GM06990 (cell line): ENCODE measurements around the gene RPGRIP1L.

Source experiments
- DNase-seq: peaks from one replicate; pipeline ENCODE4 v3.0.0-alpha.2; 2011; ENCODE audit not compliant: insufficient read length; ENCODE audit errors: extremely low read depth
- H3K27me3 ChIP-seq: replicated peaks from 2 replicates; pipeline ENCODE4 v1.6.0; 2011; ENCODE audit warnings: low read length; ENCODE audit not compliant: control insufficient read depth, insufficient read depth
- H3K36me3 ChIP-seq: 2 replicates; pipeline ENCODE4 v1.5.1; 2011; ENCODE audit warnings: low read length; ENCODE audit not compliant: control insufficient read depth, insufficient read depth
- H3K4me3 ChIP-seq: replicated peaks from 2 replicates; pipeline ENCODE4 v1.5.1; 2011; ENCODE audit warnings: low read depth, mild to moderate bottlenecking, control low read depth, low read length
- TF ChIP-seq, protein P1 (sequence below): IDR thresholded peaks from 2 replicates; pipeline ENCODE4 v1.5.1; 2011; ENCODE audit warnings: low read length, control low read depth, mild to moderate bottlenecking, inconsistent platforms; ENCODE audit not compliant: insufficient read depth, poor library complexity, severe bottlenecking

The RPGRIP1L gene

GRCh38 chr16:53611179-53611696 is 92.4 kb downstream of the RPGRIP1L start:
- Histone ChIP-seq H3K4me3 (no peak overlapping the region), H3K27me3 (no peaks in the 10 kb centered on the region)

DNA sequence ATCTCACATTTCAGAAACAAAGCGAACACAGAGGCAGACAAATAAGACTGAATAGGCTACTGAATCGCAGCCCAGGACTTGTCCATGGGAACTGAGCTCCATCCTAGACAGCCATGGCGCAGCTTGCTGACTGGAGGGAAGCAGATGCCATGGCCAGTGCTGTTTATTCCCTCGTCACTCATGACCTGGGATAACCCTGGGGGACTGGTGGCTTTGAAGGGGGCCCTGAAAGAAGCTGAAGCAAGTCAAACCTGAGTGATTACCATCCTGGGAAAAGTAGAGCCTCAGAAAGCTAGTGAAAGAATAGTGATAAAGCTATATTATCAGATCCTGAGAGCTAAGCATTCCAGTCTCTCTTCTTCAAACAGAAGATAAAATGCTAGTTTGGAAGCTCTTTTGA is 94.1 kb downstream of the RPGRIP1L start:
- DNase-seq: no peak
- TF ChIP-seq, protein P1, sequence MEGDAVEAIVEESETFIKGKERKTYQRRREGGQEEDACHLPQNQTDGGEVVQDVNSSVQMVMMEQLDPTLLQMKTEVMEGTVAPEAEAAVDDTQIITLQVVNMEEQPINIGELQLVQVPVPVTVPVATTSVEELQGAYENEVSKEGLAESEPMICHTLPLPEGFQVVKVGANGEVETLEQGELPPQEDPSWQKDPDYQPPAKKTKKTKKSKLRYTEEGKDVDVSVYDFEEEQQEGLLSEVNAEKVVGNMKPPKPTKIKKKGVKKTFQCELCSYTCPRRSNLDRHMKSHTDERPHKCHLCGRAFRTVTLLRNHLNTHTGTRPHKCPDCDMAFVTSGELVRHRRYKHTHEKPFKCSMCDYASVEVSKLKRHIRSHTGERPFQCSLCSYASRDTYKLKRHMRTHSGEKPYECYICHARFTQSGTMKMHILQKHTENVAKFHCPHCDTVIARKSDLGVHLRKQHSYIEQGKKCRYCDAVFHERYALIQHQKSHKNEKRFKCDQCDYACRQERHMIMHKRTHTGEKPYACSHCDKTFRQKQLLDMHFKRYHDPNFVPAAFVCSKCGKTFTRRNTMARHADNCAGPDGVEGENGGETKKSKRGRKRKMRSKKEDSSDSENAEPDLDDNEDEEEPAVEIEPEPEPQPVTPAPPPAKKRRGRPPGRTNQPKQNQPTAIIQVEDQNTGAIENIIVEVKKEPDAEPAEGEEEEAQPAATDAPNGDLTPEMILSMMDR: no peak
- Histone ChIP-seq H3K27me3 (no peaks in the 10 kb centered on the region), H3K4me3 (no peak overlapping the region), H3K36me3 (no peaks in the 10 kb centered on the region)

More at GRCh38 chr16:53611179-53611696, 92.4 kb downstream of the RPGRIP1L start:
- DNase-seq: no peak
- TF ChIP-seq, protein P1: no peak
- no peaks in the 10 kb centered on the region for H3K36me3 ChIP-seq

- DNase-seq: no peak
- Histone ChIP-seq H3K27me3 (no peaks in the 10 kb centered on the region), H3K4me3 (no peak overlapping the region), H3K36me3 (no peaks in the 10 kb centered on the region)
- TF ChIP-seq, protein P1: no peak
Observed at GRCh38 chr16:53608094-53608493, 95.6 kb downstream of the RPGRIP1L start.

DNA sequence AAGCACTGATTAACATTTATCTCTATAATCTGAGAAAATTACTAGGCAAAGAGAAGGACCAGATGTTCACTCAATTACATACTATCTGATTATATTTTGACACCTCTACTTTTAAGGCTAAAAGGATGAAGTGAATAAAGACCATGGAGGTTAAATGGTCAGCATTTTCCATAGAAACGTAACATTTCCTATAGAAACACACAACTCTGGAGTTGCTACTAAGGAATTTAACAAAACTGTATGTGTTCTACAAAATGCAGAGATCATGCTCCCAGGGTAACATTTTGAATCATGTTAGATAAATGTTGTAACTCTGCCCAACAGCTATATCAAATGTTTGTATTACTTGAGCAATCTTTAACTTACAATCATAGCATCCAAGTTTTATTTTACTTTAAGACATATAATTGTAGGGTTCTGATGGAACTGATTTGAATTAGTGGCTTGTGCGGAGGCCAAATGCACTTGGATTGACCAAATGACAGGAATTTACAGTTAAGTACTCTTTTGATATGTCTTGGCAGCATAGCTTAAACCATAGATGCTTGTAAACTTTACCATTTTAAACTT is 97.7 kb downstream of the RPGRIP1L start:
- no peak for DNase-seq
- no peaks in the 10 kb centered on the region for H3K36me3 ChIP-seq
- TF ChIP-seq, protein P1: no peak
- no peaks in the 10 kb centered on the region for H3K27me3 ChIP-seq
- no peak overlapping the region for H3K4me3 ChIP-seq

DNA sequence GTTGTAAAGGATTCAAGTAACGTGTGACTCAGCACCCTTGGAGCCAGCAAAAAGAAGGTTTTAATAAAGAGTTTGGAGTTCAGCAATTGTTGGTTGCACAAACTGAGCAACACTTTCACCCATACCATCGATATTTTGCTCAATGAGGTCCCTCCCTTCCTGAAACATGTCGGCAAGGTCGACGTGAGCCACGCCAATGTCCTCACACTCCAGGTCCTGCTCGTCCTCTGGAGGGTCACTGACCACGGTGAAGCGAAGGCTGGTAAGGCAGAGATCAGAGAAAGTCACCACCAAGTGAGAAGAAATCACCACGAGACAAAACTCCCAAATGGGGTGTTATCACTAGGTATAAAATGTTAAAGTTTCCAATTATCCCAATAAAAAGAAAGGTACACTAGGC is 98.3 kb downstream of the RPGRIP1L start:
- no peak for DNase-seq
- Histone ChIP-seq H3K36me3 (no peaks in the 10 kb centered on the region), H3K4me3 (no peak overlapping the region), H3K27me3 (no peaks in the 10 kb centered on the region)
- TF ChIP-seq, protein P1: no peak

DNA sequence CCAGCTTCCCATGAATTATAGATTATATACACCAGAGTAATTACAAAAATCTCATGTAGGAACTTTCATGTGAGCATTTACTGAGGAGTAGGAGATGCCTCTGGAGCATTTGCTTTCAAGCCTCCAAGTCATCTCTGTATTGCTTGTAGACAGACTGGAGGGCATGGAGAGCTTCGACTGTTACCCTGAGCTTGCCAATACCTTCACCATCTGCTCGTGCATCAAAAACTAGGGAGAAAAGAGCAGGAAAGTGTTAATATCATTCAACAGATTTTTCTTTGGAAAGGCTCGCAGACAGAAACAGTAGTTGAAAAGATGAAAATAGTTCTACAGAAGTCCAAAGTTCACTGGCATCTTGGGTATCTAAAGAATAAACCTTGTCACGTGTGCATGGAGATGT is 101.7 kb downstream of the RPGRIP1L start:
- no peak overlapping the region for H3K4me3 ChIP-seq
- no peaks in the 10 kb centered on the region for H3K27me3 ChIP-seq
- TF ChIP-seq, protein P1: no peak
- H3K36me3 ChIP-seq: no peaks in the 10 kb centered on the region
- DNase-seq: no peak
